BJ (cell line): ENCODE measurements around the gene MSL3B.

Experiments
- CTCF ChIA-PET: fragments of 350-600 bp; formaldehyde crosslinking; extraction: SDS; loops from one replicate; lab custom pipeline; 2021; ENCODE audit warnings: antibody characterized with exemption, inconsistent platforms; lab: Yijun Ruan, JAX
- POLR2A ChIA-PET: fragments of 300-600 bp; sonication (Branson Sonifier 250); formaldehyde crosslinking; extraction: SDS; loops from one replicate; lab custom pipeline; 2021; ENCODE audit warnings: antibody characterized with exemption; lab: Charles Lee
- DNase-seq: peaks from one replicate; pipeline ENCODE4 v3.0.0-alpha.2; 2011; ENCODE audit warnings: low read depth
- H3K27me3 ChIP-seq: 2 replicates; pipeline ENCODE4 v1.6.0; 2011; ENCODE audit warnings: low read length; ENCODE audit not compliant: control insufficient read depth, insufficient read depth
- H3K36me3 ChIP-seq: 2 replicates; pipeline ENCODE4 v1.5.1; 2011; ENCODE audit warnings: low read length; ENCODE audit not compliant: control insufficient read depth, insufficient read depth
- H3K4me3 ChIP-seq: 2 replicates; pipeline ENCODE4 v1.5.1; 2011; ENCODE audit warnings: low read depth, mild to moderate bottlenecking, control low read depth, low read length
- TF ChIP-seq, protein P1 (sequence below): IDR thresholded peaks from 2 replicates; pipeline ENCODE4 v1.5.1; 2011; ENCODE audit warnings: low read depth, mild to moderate bottlenecking, control low read depth, inconsistent platforms, low read length, moderate library complexity; ENCODE audit not compliant: insufficient read depth

MSL3B gene

DNA sequence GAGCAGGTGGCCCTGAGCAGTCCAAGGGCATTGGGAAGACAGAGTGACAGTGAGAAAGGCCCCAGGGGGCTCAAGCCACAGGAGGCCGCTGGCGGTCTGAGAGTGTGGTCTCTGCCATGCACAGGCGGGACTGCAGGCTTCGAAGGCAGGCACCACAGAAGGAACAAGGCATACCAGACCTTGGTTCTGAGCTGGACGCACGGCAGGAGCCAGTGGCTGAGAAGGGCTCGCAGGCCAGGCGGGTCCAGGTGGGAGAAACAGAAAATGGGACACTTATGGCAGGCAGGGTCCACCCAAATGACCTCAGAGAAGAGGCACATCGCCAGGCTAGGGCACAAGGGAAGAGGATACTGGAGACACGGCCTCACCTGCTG lies 28.8 kb downstream of the MSL3B start:
- TF ChIP-seq, protein P1, sequence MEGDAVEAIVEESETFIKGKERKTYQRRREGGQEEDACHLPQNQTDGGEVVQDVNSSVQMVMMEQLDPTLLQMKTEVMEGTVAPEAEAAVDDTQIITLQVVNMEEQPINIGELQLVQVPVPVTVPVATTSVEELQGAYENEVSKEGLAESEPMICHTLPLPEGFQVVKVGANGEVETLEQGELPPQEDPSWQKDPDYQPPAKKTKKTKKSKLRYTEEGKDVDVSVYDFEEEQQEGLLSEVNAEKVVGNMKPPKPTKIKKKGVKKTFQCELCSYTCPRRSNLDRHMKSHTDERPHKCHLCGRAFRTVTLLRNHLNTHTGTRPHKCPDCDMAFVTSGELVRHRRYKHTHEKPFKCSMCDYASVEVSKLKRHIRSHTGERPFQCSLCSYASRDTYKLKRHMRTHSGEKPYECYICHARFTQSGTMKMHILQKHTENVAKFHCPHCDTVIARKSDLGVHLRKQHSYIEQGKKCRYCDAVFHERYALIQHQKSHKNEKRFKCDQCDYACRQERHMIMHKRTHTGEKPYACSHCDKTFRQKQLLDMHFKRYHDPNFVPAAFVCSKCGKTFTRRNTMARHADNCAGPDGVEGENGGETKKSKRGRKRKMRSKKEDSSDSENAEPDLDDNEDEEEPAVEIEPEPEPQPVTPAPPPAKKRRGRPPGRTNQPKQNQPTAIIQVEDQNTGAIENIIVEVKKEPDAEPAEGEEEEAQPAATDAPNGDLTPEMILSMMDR, result no peak
- no peak overlapping the region for H3K4me3 ChIP-seq
- no peak for DNase-seq
- CTCF ChIA-PET, result interaction anchor here (0.6 to 0.8 kb wide), 3 partner anchors 19 to 287 kb away, joined by 3 read pairs; no protein-coding TSS in a partner anchor
- H3K36me3 ChIP-seq, result no peaks in the 10 kb centered on the region; the same call in none of the 2 replicates
- POLR2A ChIA-PET, result interaction anchor here (0.6 kb wide), 1 partner anchor 76 kb away, joined by 4 read pairs; no protein-coding TSS in a partner anchor
- no peaks in the 10 kb centered on the region for H3K27me3 ChIP-seq

DNA sequence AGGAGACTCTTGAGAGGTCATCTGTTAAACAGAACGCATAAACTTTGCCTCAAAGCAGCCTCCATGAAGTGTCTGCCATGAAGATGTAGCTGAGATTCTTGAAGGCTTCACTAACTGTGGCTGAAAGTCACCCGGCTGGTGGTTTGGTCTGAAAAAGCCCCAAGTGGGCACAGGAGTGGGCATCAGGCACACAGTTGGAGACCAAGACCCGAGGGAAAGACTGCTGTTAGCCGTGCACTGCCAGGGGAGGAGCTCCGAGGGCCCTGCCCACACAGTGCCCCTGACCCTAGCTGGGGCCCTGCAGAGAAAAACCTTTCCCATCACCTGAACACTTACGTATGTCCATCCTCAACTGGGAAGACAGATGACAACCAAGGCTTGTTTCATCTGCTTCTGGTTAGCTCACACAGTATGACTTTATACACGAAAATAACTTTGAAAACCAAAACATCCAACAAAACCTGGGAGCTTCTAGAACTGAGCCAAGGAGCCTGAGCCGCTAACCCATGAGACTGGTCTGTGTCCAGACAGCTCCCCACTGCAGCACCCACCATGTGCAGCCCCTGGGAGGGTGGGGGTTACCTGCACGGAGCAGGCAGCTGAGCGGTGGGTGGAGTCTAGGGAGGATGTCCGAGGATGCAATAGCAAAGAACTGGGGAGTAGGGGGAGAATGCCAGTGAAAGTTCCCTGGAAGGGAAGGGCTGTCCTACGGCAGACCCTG lies 29.3 kb downstream of the MSL3B start:
- H3K27me3 ChIP-seq, result no peaks in the 10 kb centered on the region
- TF ChIP-seq, protein P1, result no peak
- no peaks in the 10 kb centered on the region; the same call in none of the 2 replicates for H3K36me3 ChIP-seq
- ChIA-PET CTCF (interaction anchor here (0.8 kb wide), 1 partner anchor 31 kb away, joined by 3 read pairs; no protein-coding TSS in a partner anchor), POLR2A (no interaction called here)
- DNase-seq, result no peak
- no peak overlapping the region for H3K4me3 ChIP-seq

DNA sequence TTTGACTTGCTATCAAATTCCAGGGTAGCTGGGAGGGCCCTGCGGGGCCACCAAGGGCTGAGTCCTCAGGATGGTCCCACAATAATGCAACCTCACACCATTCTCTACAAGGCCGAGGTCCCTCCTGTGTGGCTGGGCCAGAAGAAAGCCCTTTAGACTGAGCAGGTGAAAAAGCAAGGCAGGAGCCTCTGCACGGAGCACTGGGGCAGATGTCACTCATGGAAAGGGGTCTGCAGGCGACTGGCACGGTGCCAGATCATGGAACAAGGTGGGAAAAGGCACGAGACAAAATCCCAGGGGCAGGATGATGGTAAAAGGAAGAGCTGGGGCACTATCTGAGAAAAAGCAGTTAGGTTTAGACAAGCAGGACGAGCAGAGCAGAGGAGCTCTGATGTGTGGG lies 29.9 kb downstream of the MSL3B start:
- no peak for DNase-seq
- no peak overlapping the region for H3K4me3 ChIP-seq
- ChIA-PET POLR2A (no interaction called here), CTCF (interaction anchor here (0.6 kb wide), 1 partner anchor 1114 kb away, joined by 3 read pairs; no protein-coding TSS in a partner anchor)
- no peaks in the 10 kb centered on the region for H3K27me3 ChIP-seq
- H3K36me3 ChIP-seq, result no peaks in the 10 kb centered on the region; the same call in none of the 2 replicates
- TF ChIP-seq, protein P1, result no peak

DNA sequence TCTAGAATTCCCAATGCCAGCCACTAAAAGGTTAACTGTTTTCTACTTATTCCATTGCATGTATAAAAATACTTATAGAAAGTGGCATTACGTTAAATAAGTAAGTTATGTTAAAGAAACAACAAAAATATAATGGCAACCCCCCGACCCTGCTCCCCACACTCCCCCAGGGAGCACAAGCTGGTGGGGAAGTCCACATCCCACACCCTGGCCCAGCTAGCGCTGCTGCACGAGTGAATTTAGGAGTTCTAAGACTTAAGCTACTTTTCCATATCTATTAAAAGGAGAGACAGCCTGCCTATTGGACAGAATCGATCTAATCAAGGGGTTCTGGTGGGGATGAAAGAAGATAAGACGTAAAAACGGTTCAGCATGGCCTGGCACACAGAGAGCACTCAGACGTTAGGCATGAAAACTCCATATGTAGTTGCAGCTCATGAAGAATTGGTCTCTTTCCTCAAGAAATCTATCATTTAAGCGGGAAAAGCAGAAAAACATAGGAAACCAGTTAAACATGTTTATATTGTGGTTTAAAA lies 30.4 kb downstream of the MSL3B start:
- DNase-seq, result no peak
- H3K4me3 ChIP-seq, result no peak overlapping the region
- TF ChIP-seq, protein P1, result no peak
- no peaks in the 10 kb centered on the region; the same call in none of the 2 replicates for H3K36me3 ChIP-seq
- ChIA-PET CTCF (interaction anchor here (0.6 kb wide), 1 partner anchor 1114 kb away, joined by 3 read pairs; no protein-coding TSS in a partner anchor), POLR2A (no interaction called here)
- no peaks in the 10 kb centered on the region for H3K27me3 ChIP-seq

DNA sequence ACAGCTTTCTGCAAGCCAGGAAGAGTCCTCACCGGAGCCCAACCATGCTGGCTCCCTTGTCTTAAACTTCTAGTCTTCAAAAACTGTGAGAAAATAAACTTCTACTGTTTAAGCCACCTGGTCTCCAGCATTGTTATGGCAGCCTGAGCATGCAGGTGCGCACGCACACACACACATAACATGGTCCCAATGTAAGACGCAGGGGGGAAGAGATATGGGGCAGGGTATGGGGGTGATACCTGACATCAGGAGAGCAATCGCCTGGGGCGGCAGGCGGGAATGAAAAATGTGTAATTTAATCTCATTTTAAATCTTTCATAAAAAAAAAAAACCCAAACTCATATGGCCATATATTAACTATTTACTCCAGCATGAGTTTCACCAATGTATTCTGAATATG lies 31.8 kb downstream of the MSL3B start:
- Histone ChIP-seq H3K4me3 (no peak overlapping the region), H3K27me3 (no peaks in the 10 kb centered on the region), H3K36me3 (no peaks in the 10 kb centered on the region; the same call in none of the 2 replicates)
- ChIA-PET POLR2A (no interaction called here), CTCF (no interaction called here)
- TF ChIP-seq, protein P1, result no peak
- no peak for DNase-seq
